ENCODE results near the gene PRKCI.
"Not testable (repeated sequence)": the region's sequence is repeated elsewhere in the genome, so short reads cannot be mapped to it uniquely, and the experiment has no call there.

Gene PRKCI

DNA sequence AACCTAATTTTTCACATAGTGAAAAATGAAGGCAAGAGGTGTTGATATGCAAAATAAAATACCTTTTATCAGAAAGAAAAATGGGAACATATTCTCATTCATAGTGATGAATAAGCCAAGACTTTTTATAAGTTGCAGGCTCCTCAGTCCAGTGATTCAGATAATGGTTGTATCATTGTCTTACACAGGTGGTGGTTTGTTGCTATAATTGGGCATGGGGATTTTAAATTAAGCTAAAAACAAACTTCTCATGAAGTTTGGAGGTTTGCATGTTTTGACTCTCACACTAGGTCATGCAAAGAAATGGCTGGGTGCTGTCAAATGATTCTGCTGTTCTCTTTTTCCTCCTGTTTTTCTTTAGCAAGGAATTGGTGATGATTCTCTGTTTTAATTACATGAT lies 74.5 kb downstream of the PRKCI start:
- DNase-seq (ENCODE audit: low read depth): no peak

DNA sequence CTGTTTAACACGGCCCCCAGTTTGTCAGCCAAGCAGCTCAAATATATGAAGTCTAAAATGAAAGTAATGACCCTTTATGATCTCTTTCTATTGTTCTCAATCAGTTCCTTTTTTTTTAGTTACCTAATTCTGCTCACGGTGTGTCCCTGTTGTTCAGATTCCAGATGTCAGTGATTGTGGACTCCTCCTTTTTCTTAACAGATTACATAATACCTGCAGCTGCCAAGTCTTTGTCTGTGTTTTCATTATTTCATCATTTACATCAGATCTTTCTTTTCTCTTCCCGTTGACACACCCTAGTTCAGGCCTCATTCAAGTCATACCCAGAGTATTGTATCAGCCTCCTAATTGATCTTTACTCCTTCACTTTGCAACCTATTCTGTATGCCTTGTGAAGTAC lies 79.2 kb downstream of the PRKCI start:
- no peak for DNase-seq (ENCODE audit: low read depth)

DNA sequence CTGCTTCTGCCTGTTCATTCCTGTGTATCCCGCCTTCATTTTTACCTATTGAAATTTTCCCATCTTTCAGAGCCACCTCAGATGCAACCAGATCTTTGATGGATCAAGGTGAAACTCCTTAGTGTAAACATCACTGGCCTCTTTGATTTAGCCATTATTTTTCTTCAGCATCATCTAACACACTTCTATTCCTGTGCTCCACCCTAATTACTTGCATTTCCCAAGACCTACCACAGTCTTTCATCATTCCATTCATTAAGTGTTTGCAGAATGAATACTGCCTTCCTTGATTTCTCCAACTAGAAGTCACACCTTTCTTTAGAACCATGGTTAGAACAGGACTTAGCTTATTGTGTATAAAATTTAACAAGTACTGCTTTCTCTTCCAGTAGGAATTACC lies 79.8 kb downstream of the PRKCI start:
- DNase-seq (ENCODE audit: low read depth): no peak

DNA sequence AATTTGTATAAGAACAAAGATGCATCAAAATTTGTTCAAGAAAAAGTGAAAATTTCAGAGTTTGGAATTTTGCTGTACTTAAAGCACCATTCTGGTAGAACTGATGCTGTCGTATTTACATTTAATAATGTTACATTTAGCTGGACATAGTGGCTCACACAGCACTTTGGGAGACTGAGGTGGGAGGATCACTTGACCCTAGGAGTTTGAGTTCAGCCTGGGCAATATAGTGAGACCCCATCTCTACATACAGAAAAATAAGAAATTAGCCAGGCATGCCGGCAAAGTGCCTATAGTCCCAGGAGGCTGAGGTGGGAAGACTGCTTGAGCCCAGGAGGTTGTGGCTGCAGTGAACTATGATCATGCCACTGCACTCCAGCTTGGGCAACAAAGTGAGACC lies 83.8 kb downstream of the PRKCI start:
- no peak for DNase-seq (ENCODE audit: low read depth)

DNA sequence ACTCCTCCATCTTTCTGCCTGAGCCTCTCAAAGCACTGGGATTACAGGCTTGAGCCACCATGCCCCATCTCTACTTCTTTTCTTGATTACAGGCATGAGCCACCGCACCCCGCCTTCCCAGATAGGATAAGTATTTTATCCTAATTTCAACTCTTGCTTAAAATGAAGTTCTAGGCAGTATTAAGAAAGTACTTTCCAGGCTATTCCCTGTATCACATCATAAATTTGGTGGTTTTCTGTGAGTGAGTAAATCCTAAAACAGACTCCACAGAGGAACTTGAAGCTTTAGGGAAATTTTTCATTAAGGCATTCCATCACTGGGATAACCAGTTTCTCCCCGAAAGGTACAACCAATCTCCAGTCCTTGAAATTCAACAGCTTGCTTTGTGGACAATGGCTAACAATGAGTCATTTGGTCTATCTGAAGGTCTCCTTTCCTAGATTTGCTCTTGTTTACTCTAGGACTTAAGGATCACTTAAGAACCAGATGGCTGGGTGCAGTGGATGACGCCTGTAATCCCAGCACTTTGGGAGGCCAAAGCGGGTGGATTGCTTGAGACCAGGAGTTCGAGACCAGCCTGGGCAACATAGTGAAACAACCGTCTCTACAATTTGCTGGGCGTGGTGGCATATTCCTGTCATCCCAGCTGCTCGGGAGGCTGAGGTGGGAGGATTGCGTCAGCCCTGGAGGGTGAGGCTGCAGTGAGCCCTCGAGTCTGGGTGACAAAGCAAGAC lies 85.6 kb downstream of the PRKCI start:
- DNase-seq (ENCODE audit: low read depth): no peak

DNA sequence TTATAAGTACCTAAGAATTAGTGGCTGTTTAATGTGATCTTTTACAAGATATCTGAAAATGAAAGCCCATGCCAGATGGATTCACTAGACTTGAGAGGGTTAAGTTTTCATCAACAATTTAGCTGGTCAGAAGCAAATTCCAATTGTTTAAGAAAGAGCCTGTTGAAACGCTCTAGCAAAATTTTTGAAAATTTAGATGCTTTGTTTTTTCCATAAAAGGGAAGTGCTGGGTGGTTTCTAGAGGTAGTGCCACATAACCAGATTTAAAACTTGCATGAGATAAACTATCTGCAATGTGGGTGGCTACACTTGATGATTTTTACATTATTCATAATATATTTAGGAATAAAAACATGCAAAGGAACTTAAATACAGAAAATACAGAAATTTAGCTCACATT lies 86.8 kb downstream of the PRKCI start:
- DNase-seq (ENCODE audit: low read depth): no peak

DNA sequence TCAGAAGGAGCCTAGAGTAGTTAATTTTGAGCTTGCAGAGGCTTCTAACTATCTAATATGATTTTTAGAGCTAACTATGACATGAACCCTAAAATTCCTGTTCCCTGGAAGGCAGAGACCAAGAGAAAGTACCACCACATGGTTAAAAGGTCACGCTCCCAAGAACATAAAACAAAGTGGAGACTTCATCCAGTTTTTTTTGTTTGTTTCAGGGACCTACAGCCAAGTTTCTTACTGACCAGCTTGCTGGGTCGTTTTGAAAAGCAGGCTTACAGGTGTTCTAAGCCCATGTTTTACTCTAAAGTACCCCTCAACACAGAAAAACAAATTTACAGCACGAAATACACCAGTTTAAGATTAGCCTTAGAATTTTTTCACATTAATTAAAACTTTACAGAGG lies 95.7 kb downstream of the PRKCI start:
- DNase-seq (ENCODE audit: low read depth): no peak

DNA sequence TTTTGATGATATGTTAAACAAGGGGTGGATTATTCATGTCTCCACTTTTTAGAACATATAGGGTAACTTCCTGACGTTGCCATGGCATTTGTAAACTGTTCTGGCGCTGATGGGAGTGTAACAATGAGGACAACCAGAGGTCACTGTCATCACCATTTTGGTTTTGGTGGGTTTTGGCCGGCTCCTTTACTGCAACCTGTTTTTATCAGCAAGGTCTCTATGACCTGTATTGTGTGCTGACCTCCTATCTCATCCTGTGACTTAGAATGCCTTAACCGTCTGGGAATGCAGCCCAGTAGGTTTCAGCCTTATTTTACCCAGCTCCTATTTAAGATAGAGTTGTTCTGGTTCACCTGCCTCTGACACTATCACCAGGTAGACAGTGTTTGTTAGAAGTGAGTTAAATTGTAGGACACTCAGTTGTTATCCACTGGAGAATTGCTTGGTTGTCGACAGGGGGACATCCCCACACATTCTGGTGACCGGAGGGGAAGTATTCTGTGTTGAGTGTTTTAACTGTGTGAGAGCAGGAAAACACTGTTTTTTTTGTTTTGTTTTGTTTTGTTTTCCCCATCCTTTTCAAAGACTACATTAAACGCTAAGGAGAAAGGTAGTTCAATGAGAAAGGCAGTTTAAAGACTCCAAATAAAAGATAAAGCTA lies 98.4 kb downstream of the PRKCI start:
- DNase-seq (ENCODE audit: low read depth): no peak

DNA sequence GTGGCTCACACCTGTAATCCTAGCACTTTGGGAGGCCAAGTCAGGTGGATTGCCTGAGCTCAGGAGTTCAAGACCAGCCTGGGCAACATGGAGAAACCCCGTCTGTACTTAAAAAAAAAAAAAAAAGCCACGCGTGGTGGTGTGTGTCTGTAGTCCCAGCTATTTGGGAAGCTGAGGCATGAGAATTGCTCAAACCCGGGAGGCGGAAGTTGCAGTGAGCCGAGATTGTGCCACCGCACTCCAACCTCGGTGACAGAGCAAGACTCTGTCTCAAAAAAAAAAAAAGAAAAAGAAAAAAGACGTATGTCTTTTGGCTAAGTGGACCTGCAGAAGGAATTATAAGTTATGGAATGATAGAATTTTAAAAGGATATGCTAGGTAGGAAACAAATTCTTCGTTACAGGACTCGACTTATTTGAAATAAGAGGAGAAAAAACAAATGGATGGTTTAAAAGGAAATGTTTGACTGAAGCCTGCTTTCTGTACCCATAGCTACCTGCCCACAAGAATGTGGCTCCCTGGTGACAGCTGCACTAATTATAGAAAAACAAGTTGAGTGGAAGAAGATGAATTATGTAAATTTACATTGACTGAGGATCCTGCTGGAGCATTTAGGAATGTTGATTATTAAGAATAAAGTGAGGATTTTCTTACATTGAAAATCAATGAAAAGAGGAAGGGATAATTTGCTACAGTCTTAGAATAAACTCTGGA lies 99.3 kb downstream of the PRKCI start:
- no peak for DNase-seq (ENCODE audit: low read depth)

DNA sequence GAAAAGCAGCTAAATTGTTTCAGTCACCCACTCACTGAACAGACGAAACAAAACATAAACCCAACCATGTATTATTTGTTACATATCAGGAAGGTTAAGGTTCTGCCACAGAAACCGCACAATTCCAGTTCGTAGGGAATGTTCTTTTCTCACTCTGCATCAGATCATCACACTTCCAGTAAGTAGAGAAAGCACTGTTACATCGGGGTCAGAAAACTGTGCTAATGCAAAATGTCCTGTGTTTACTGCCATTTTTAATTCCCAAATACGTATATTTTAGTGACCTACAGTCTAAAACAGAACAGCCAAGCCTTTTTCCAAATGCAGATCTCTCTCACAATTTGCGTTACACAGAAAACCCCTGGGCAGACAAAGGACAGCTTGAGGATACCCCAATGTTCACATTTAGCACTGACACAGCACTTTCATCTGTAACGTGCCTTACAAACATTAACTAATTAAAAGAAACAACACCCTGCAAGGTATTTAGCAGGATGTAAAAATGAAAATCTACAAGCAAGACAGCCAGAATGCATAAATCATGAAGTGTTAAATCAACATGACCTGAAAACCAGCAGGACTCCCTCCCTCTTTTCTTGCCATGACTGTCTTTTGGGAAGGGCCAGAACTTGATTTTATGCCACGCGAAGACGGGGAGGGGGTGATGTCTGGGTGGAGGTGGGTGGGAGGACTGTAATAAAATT lies 100.5 kb downstream of the PRKCI start:
- no peak for DNase-seq (ENCODE audit: low read depth)

DNA sequence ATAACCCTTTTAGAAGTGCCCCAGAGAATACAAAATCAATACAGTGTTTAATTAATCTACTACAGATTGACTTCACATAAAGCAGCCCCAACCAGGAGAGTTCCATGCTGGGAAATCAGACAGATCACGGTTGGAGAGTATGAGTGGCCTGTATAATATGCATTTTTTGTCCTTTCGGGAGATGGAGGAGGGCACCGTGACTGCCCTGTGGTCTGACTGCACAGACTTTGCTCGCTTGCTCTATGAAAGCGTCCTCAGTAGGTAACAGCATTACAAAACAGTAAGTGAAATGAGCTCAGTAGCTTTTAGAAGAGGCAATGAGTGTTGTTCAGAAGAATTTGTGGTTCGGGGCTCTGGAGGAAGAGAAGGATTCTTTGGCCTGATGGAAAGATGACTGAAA lies 101.1 kb downstream of the PRKCI start:
- no peak for DNase-seq (ENCODE audit: low read depth)

DNA sequence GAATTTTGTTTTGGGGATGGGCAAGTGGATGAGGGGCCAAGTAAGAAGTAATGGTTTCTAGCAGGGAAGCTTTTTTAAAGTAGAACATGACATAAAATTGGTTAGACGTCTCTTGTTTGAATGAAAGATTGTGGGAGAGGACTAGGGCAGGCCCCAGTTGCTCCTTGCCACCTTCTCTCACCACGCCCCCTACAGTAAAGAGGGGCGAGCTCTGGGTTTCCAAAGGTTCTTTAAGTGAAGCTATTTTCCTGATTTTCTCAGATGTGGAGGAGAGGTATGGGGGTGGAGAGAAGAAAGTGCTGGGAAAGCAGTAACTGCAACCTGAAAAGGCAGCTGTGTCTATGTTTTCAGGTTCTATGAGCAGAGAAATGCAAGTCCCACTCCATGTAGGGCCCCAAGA lies 102.7 kb downstream of the PRKCI start:
- no peak for DNase-seq (ENCODE audit: low read depth)

DNA sequence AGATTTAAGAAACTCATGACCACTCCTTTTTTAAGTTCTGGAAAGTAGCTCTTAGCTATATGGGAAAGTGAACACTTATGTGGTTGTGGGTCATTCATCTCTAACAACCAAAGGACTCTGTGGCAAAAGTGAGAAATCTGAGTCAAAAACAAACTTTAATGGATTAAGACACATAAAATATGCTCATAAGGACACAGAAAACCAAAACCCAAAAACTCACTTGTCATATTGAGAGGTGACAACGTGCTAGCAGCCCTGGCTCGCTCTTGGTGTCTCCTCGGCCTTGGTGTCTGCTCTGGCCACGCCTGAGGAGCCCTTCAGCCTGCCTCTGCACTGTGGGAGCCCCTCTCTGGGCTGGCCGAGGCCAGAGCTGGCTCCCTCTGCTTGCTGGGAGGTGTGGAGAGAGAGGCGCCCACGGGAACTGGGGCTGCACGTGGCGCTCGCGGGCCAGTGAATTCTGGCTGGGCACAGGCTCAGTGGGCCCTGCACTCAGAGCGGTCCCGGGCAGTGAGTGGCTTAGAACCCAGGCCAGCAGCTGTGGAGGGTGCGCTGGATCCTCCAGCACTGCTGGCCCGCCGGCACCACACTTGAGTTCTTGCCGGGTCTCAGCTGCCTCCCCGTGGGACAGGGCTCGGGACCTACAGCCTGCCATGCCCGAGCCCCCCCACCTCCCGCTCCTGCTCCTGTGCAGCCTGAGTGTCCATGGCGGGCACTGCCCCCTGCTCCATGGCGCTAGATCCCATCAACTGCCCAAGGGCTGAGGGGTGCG lies 105.0 kb downstream of the PRKCI start:
- no peak for DNase-seq (ENCODE audit: low read depth)

DNA sequence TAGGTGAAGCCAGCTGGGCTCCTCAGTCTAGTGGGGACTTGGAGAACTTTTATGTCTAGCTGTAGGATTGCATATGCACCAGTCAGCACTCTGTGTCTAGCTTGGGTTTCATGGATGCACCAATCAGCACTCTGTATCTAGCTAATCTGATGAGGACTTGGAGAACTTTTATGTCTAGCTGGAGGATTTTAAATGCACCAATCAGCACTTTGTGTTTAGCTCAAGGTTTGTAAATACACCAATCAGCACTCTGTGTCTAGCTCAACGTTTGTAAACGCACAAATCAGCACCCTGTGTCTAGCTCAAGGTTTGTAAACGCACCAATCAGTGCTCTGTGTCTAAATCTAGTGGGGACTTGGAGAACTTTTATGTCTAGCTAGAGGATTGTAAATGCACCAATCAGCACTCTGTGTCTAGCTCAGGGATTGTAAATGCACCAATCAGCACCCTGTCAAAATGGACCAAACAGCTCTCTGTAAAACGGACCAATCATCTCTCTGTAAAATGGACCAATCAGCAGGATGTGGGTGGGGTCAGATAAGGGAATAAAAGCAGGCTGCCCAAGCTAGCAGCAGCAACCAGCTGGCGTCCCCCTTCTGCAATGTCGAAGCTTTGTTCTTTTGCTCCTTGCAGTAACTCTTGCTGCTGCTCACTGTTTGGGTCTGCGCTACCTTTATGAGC lies 105.8 kb downstream of the PRKCI start:
- not testable (repeated sequence) for DNase-seq (ENCODE audit: low read depth)

DNA sequence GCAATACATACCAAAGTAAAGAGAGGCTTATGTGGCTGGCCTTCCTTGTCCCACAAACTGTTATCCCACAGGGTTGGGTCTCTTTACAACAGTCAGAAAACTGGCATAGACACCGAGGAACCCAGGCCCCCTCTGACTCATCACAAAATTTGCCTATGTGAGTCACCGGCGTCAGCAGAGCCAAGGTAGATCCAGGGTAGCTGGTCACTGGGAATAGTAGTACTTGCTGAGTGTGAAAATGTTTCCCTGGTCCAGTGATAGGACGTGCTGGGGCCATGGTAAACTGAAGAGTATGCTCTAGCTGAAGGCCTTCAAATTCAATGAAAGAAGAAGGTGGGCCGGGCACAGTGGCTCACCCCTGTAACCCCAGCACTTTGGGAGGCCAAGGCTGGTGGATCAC lies 108.1 kb downstream of the PRKCI start:
- no peak for DNase-seq (ENCODE audit: low read depth)

DNA sequence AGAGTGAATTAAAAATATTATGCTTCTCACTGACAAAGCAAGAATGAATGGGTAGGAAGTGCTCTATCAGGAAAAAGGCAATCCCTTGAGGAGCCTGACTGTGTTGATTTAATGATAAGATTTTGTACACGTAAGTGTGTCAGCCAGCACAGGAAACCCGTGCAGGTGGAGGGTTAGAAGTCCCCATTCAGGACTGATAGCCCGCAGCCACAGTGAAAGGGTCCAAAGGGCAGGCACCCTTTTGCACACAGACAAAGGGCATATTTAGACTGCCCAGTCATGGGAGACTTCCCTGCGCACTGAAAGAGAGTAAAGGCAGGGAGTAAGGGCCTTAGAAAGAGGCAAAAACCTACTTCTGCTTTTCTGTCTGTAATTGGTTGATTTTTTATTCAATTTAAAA lies 108.9 kb downstream of the PRKCI start:
- no peak for DNase-seq (ENCODE audit: low read depth)

DNA sequence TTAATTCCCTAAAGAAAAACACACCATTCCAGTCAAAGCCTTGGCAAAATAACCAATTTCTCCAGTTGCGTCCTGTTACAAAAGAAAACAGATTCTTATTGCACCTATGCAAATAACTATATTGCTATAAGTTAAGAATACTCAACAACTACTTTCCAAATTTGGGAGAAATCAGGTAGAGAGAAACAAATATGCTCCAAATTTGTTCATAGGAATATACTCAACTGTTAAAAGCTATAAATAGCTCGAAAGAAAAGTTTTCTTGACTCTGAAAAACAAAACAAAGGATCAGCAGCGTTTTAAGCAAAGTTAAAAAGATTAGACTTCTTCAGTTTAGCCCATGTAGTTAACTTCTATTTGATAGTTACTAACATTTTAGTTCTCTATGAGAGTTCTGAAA lies 115.2 kb downstream of the PRKCI start:
- no peak for DNase-seq (ENCODE audit: low read depth)

DNA sequence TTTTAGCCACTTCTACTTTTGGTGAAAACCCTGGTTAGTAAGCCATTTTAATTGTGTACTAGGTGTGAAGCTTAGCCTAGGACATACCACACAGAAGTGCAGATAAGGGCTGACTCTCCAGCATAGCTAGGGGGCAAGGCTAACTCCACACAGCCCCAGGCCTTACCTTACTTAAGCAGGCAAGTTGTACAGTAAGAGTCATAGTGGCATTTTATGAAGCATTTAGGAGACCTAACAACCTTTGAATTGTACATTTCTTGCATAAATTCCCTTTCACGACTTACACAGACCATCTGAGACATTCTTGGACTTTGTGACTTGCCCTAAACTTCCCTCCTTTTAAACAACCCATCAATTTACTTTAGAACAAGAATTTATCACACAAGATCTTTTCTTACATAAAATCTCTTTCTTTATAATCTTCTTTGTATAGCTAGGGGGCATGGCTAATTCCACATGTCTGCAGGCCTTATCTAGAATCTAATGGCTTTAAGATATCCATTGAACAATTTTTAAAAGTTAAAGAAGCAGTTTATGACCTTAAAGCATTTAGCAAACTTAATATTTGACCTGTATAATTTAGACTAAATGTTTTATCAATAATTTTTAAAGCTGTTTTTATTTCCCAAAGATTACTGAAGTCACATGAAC lies 116.6 kb downstream of the PRKCI start:
- no peak for DNase-seq (ENCODE audit: low read depth)

DNA sequence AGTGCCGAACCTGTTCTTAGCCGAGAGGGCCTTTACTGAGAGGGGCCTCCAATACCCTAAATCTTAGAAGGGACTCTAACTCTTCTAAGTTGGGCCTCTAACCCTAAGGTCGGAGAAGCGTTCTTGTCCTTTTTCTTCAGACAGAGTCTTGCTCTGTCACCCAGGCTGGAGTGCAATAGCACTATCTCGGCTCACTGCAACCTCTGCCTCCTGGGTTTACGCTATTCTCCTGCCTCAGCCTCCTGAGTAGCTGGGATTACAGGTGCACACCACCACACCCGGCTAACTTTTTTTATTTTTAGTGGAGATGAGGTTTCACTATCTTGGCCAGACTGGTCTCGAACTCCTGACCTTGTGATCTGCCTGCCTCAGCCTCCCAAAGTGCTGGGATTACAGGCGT lies 120.0 kb downstream of the PRKCI start:
- DNase-seq (ENCODE audit: low read depth): not testable (repeated sequence)

DNA sequence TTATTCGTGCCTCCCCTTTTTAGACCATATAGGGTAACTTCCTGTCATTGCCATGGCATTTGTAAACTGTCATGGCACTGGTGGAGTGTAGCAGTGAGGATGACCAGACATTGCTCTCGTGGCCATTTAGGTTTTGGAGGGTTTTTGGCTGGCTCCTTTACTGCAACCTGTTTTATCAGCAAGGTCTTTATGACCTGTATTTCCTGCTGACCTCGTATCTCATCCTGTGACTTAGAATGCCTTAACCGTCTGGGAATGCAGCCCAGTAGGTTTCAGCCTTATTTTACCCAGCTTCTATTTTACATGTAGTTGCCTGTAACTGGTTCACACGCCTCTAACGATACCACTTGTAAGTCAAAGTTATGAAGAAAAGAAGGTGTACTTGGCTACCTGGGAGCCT lies 121.6 kb downstream of the PRKCI start:
- DNase-seq (ENCODE audit: low read depth): not testable (repeated sequence)

DNA sequence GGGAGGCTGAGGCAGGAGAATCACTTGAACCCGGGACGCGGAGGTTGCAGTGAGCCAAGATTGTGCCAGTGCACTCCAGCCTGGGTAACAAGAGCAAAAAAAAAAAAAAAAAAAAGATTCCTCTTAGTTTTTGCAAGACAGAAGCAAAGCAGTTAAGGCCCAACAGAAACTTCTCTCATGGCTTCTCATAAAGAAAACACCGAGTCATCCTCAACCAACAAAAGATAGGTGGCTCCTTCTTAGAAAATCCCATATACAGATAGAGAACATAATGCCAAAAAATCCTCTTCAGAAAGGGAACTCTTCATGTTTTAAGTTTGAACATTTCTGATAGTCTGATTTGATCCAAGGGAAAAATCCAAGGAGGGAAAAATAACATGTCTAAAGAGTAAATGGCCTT lies 122.7 kb downstream of the PRKCI start:
- no peak for DNase-seq (ENCODE audit: low read depth)
